ENCODE data around the gene LRBA.
A peak's percentile ranks its signal among the peaks of the same experiment; 100 is the strongest.
"Not testable (repeated sequence)": the region's sequence is repeated elsewhere in the genome, so short reads cannot be mapped to it uniquely, and the experiment has no call there.

LRBA gene

DNA sequence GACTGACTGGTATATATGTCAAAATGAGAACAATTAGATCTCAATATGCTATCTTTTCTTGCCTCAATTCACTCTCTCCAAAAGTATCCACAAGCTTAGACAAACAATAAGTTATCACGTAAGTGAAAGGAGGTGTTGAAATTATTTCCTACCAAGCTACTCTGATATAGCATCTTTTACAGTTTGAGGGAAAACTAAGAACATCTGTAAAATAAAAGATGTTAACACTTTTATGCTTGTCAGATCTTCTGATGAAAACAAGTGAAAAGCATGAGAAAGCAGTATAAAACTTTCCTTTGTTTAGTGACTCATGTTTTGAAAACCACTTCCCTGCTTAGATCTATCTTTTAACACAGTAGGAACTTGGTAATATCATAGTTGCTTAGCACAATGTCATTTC, 441.6 kb downstream of the LRBA start:
- TF ChIP-seq, protein P1, sequence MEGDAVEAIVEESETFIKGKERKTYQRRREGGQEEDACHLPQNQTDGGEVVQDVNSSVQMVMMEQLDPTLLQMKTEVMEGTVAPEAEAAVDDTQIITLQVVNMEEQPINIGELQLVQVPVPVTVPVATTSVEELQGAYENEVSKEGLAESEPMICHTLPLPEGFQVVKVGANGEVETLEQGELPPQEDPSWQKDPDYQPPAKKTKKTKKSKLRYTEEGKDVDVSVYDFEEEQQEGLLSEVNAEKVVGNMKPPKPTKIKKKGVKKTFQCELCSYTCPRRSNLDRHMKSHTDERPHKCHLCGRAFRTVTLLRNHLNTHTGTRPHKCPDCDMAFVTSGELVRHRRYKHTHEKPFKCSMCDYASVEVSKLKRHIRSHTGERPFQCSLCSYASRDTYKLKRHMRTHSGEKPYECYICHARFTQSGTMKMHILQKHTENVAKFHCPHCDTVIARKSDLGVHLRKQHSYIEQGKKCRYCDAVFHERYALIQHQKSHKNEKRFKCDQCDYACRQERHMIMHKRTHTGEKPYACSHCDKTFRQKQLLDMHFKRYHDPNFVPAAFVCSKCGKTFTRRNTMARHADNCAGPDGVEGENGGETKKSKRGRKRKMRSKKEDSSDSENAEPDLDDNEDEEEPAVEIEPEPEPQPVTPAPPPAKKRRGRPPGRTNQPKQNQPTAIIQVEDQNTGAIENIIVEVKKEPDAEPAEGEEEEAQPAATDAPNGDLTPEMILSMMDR (IDR thresholded peaks at IDR 0.05; ENCODE audit: control insufficient read depth, insufficient read depth, low read depth, low read length, missing control alignments) = no peak
- peak; percentile 33 for DNase-seq (ENCODE audit: low read depth)
- no peak overlapping the region for H3K4me3 ChIP-seq (ENCODE audit: control insufficient read depth, low read depth, low read length)

DNA sequence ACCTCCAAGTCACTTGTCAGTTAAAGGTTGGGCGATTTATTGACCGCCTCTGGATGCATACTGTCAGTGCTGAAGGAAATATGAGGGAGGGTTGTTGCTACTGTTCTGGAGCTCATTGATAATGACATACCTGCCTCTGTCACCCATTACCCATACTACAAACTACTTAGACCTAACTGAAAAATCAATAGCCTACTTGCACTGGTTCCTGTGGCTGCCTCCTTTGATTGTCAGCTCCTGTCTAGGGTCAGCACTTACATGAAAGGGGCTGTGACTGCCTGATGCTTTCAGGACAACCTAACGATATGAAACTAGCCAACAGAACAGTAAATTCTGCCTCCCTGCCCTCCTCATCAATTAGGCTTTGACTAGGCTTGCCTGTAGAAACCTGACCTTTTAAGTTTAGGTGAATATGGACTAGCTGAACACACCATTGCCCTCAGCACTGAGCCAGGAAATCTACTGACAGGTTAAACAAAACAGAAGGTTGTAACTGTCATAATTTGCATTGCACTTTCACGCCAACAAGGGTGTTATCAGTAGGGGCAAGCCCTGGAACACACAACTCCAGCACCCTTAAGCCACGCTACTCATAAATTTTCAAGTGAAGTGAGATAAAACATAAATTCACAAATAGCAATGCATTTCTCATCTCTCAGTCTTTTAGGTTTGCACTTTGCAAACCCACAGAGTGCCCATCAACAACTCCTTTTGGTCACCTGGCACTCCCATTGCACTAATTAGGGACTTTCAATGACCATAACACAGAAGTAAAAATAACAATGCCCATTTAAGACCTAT, 442.2 kb downstream of the LRBA start:
- no peak for DNase-seq (ENCODE audit: low read depth)
- no peak overlapping the region for H3K4me3 ChIP-seq (ENCODE audit: control insufficient read depth, low read depth, low read length)
- TF ChIP-seq, protein P1 (IDR thresholded peaks at IDR 0.05; ENCODE audit: control insufficient read depth, insufficient read depth, low read depth, low read length, missing control alignments) = no peak

DNA sequence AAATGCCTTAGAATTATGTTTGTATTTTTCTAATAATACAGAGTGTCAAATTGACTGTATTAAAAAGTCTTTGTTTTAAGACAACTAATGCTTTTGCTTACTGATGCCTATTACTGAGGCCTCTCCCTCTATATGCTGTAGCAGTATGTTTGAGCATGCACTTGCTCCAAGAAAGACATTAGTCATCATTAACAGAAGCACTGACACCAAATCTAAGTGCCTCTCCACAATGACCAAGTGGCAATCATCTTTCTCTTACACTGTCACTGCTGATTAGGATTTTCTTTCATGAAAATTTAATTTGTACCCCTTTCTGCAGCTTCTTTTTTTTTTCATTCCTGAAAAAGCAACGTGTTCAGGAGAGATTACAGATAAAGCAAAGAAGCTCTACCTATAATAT, 444.2 kb downstream of the LRBA start:
- no peak overlapping the region for H3K4me3 ChIP-seq (ENCODE audit: control insufficient read depth, low read depth, low read length)
- TF ChIP-seq, protein P1 (IDR thresholded peaks at IDR 0.05; ENCODE audit: control insufficient read depth, insufficient read depth, low read depth, low read length, missing control alignments) = no peak
- DNase-seq (ENCODE audit: low read depth) = no peak

DNA sequence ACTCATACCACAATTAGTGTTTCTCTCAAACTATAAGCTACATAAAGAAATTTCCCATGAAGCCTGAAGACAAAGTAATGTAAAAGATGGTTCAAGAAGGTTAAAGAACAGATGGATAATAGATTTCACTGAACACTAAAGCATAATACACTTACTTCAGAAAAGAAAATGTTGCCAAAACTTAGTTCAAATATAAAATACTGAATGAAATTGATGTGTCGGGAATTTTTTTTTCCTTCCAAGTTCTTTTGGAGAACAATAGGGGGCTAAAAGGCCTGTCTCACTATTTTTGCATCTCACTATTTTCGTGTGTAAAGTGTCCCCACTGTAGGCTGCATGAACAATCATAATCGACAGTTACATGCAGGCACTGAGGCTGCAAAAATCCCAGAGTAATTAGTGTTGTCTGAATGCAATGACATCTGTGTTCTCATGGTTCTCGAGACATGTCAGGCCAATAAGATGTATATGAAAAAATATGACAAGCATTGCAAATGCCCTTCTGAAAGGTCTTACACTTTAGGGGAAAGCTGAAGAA, 445.0 kb downstream of the LRBA start:
- H3K4me3 ChIP-seq (ENCODE audit: control insufficient read depth, low read depth, low read length) = no peak overlapping the region
- TF ChIP-seq, protein P1 (IDR thresholded peaks at IDR 0.05; ENCODE audit: control insufficient read depth, insufficient read depth, low read depth, low read length, missing control alignments) = no peak
- no peak for DNase-seq (ENCODE audit: low read depth)

DNA sequence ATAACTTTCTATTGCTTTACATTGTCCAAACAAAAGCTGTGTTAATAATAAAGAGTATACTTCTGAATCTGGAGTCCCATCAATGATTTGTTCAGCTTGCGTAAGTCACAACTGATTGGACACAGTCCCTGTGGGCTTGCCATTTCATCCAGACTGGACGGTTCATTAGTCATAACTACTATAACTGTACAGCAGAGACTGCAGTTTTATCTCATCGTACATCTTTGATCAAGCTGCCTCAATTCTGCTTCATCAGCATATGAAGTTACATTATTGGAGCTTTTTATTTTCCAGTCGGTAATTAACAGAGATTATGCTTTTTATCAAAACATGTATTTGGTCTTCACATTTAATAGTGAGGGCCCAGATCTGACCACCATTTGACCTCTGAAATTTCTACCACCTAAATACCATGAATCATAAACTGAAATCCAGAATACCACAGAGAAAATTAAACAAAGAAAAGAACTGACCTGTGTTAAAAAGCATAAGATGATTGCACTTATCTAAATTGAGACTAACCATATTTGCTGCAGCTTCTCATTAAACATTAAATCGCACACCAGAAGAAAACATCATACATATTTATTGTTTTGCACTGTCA, 445.6 kb downstream of the LRBA start:
- no peak overlapping the region for H3K4me3 ChIP-seq (ENCODE audit: control insufficient read depth, low read depth, low read length)
- TF ChIP-seq, protein P1 (IDR thresholded peaks at IDR 0.05; ENCODE audit: control insufficient read depth, insufficient read depth, low read depth, low read length, missing control alignments) = no peak
- DNase-seq (ENCODE audit: low read depth) = peak; percentile 43

DNA sequence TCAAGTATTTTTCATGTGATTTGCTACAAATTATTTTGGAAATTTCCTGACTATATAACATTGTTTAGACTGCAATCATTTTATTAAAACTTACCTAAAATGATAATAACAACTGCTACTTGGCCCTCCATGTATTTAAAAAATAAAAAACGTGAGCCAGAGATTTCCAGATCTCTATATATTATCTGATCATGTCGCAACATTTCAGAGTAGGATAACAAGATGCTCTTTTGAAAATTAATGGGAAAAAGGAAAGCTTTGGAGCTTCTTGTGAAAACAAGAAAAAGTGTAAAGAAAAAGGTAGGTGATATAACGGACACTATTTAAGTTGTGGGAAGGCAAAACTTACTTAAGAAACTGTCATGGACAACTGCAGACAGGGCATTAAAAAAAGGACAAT, 448.0 kb downstream of the LRBA start:
- no peak overlapping the region for H3K4me3 ChIP-seq (ENCODE audit: control insufficient read depth, low read depth, low read length)
- DNase-seq (ENCODE audit: low read depth) = no peak
- TF ChIP-seq, protein P1 (IDR thresholded peaks at IDR 0.05; ENCODE audit: control insufficient read depth, insufficient read depth, low read depth, low read length, missing control alignments) = no peak

DNA sequence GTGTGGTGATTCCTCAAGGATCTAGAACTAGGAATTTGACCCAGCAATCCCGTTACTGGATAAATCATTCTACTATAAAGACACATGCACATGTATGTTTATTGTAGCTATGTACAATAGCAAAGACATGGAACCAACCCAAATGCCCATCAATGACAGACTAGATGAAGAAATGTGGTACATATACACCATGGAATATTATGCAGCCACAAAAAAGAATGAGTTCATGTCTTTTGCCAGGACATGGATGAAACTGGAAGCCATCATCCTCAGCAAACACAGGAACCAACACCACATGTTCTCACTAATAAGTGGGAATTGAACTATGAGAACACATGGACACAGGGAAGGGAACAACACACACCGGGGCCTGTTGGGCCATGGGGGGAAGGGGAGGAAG, 450.1 kb downstream of the LRBA start:
- not testable (repeated sequence) for H3K4me3 ChIP-seq (ENCODE audit: control insufficient read depth, low read depth, low read length); DNase-seq (ENCODE audit: low read depth)
